Endothelial cell (in vitro differentiated cells): ENCODE data around the gene CCDC171. TPM values are rescaled to one million over a fixed set of nuclear protein-coding genes. Genes with fewer than 3 reads are reported as not detected.

Experiments
- DNase-seq: peaks from one replicate; pipeline ENCODE4 v3.0.0; 2021; ENCODE audit warnings: low spot score
- H3K27ac Mint-ChIP-seq: one replicate; pipeline ENCODE4 v1.8.0; 2021; ENCODE audit warnings: mixed read lengths, inconsistent platforms; ENCODE audit not compliant: unreplicated experiment
- H3K27me3 Mint-ChIP-seq: one replicate; pipeline ENCODE4 v1.8.0; 2021; ENCODE audit warnings: mild to moderate bottlenecking, moderate library complexity, mixed read lengths, inconsistent platforms; ENCODE audit not compliant: unreplicated experiment
- H3K36me3 Mint-ChIP-seq: one replicate; pipeline ENCODE4 v1.8.0; 2021; ENCODE audit warnings: mild to moderate bottlenecking, low read depth, mixed read lengths, inconsistent platforms; ENCODE audit not compliant: unreplicated experiment
- H3K4me1 Mint-ChIP-seq: one replicate; pipeline ENCODE4 v1.8.0; 2021; ENCODE audit warnings: mild to moderate bottlenecking, mixed read lengths, inconsistent platforms; ENCODE audit not compliant: unreplicated experiment
- H3K4me3 Mint-ChIP-seq: one replicate; pipeline ENCODE4 v1.8.0; 2021; ENCODE audit warnings: mild to moderate bottlenecking, mixed read lengths, inconsistent platforms; ENCODE audit not compliant: unreplicated experiment
- H3K9me3 Mint-ChIP-seq: one replicate; pipeline ENCODE4 v1.8.0; 2021; ENCODE audit warnings: mixed read lengths, inconsistent platforms; ENCODE audit not compliant: unreplicated experiment
- total RNA-seq: library from RNA; stranded (reverse); fragmentation: NEBNext Ultra II Directional; extraction: Animal tissue kit (Norgen Biotek cat#: 25700); gene quantifications from one replicate; pipeline ENCODE4 v1.2.1, GENCODE V29; 2021; ENCODE audit not compliant: unreplicated experiment
- TF ChIP-seq, protein P1 (sequence below): fragments of 200-600 bp; sonication (generic); IDR thresholded peaks from one replicate; pipeline ENCODE4 v1.5.0; 2021; ENCODE audit warnings: antibody characterized with exemption; ENCODE audit not compliant: unreplicated experiment

CCDC171 gene
- total RNA-seq, 1 donor from 2014 or later = 6.5 TPM

DNA sequence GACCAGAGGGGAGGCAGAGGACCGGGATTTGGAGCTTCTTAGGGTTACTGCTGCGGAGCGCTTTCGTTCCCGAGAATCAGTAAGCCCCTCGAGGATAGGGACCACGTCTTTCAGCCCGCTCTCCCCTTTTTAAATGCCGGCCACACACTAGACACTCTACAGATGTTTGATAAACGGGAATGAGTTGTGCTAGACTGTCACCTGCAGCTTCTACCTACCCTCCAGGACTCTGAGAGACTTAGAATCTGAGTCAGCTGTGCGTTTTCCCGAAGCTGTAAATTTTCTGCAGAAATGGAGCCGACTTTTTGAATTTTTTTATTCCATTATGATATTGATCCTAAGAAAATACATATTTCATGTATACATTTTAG, 670 bp downstream of the CCDC171 start:
- Mint-ChIP-seq H3K4me1 (peaks cover 24% of the 10 kb centered on the region), H3K36me3 (peaks cover 5% of the 10 kb centered on the region), H3K27ac (peak overlapping the region; percentile 72), H3K4me3 (peak overlapping the region; percentile 91), H3K9me3 (no peaks in the 10 kb centered on the region), H3K27me3 (peaks cover 8% of the 10 kb centered on the region)
- TF ChIP-seq, protein P1, sequence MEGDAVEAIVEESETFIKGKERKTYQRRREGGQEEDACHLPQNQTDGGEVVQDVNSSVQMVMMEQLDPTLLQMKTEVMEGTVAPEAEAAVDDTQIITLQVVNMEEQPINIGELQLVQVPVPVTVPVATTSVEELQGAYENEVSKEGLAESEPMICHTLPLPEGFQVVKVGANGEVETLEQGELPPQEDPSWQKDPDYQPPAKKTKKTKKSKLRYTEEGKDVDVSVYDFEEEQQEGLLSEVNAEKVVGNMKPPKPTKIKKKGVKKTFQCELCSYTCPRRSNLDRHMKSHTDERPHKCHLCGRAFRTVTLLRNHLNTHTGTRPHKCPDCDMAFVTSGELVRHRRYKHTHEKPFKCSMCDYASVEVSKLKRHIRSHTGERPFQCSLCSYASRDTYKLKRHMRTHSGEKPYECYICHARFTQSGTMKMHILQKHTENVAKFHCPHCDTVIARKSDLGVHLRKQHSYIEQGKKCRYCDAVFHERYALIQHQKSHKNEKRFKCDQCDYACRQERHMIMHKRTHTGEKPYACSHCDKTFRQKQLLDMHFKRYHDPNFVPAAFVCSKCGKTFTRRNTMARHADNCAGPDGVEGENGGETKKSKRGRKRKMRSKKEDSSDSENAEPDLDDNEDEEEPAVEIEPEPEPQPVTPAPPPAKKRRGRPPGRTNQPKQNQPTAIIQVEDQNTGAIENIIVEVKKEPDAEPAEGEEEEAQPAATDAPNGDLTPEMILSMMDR = no peak
- no peak for DNase-seq

DNA sequence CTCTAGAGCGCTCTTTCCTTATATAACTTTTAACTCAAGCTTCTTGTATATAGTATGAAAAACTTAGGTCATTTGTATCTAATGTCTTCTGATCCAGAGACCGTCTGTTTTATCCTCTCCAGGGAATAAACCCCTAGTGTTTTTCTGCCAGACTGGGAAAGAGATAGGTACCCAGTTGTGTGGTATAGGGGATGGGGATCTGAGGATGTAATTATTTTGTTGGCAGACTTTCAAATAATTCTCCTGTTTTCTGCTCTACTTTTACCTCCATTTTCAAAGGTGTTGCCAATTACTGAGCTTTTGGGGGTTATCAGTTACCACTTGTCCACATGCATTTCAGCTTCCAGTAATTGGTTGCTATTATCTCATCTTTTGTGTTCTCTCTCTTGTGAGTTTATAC, 17.9 kb downstream of the CCDC171 start:
- DNase-seq = no peak
- TF ChIP-seq, protein P1 = no peak
- no peak overlapping the region for H3K4me3 Mint-ChIP-seq
- H3K27ac Mint-ChIP-seq = no peak overlapping the region
- no peaks in the 10 kb centered on the region for H3K27me3 Mint-ChIP-seq
- no peaks in the 10 kb centered on the region for H3K4me1 Mint-ChIP-seq
- no peaks in the 10 kb centered on the region for H3K9me3 Mint-ChIP-seq
- H3K36me3 Mint-ChIP-seq = no peaks in the 10 kb centered on the region

DNA sequence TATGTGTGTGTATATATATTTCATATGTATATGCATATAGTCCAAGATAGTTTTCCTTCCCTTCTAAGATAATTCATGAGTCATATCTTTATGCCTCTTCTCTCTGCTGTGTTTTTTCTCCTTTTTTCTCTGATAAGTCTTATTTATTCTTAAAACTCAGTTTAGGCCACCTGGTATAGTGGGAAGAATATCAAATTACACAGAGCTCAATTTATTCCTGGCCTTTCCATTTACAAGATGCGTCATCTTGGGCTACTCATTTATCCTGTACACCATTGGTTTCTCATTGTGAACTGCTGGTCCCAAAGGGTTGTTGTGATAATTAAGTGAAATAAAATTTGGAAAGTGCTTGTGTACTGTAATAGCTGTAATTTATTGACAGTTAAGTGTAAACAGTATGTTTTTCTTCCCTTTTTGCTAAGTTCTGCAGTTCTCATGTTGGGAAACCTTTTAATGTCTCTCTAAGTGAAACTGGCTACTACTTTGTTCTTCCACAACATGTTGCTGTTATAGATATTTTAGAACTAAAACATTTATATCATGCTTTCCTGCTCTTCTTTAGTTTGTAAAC, 19.4 kb downstream of the CCDC171 start:
- Mint-ChIP-seq H3K27me3 (no peaks in the 10 kb centered on the region), H3K27ac (no peak overlapping the region), H3K4me1 (no peaks in the 10 kb centered on the region), H3K4me3 (no peak overlapping the region), H3K9me3 (no peaks in the 10 kb centered on the region), H3K36me3 (no peaks in the 10 kb centered on the region)
- no peak for DNase-seq
- TF ChIP-seq, protein P1 = no peak

DNA sequence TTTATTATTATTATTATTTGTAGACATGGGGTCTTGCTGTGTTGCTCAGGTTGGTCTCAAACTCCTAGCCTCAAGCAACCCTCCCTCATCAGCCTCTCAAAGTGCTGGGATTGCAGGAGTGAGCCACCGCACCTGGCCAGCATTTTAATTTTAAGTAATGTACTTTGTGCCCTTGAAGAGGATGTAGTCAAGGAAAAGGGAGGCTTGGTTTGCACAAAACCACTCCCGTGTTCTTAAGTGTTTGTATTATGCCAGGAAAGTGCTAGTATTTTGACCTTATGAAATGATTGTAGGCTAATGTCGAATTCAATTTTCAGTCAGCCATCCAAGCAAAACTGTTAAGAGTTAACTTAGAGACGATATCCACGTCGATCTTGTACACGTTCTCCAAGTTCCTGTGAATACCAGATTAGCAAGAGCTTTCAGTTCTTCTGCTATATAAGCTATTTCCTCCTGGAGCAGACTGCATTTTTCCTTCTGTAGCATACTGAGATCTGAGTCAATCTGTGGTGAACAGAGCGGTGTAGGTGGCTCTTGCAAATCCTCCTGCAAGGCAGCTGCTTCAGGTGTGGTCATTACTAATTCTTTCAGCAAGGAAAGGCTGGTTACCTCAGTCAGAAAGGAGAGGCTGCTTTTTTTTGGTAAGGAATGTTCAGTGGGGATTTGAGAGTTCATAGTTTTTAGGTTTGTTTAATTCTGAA, 23.7 kb downstream of the CCDC171 start:
- no peak overlapping the region for H3K27ac Mint-ChIP-seq
- H3K36me3 Mint-ChIP-seq = peaks cover 11% of the 10 kb centered on the region
- TF ChIP-seq, protein P1 = no peak
- no peak overlapping the region for H3K4me3 Mint-ChIP-seq
- no peaks in the 10 kb centered on the region for H3K4me1 Mint-ChIP-seq
- no peak for DNase-seq
- no peaks in the 10 kb centered on the region for H3K27me3 Mint-ChIP-seq
- no peaks in the 10 kb centered on the region for H3K9me3 Mint-ChIP-seq

DNA sequence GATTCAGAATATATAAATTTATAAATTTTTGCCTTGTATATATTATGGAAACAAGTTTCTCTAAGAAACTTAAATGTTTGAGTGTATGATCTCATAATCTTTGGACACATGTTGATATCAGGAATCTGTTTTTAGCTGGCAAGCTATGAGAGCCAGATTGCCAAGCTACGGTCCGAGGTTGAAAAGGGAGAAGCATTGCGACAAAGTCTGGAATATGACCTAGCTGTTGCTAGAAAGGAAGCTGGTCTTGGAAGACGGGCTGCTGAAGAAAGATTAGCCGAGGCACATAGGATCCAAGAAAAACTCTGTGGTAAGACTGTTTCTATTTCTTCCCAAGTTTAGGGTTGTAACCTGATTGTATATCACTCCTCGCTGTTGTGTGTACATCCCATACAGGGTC, 25.9 kb downstream of the CCDC171 start:
- H3K27ac Mint-ChIP-seq = no peak overlapping the region
- no peaks in the 10 kb centered on the region for H3K4me1 Mint-ChIP-seq
- TF ChIP-seq, protein P1 = no peak
- H3K36me3 Mint-ChIP-seq = peaks cover 16% of the 10 kb centered on the region
- H3K9me3 Mint-ChIP-seq = no peaks in the 10 kb centered on the region
- H3K27me3 Mint-ChIP-seq = peaks cover 1% of the 10 kb centered on the region
- no peak for DNase-seq
- H3K4me3 Mint-ChIP-seq = no peak overlapping the region
